Thoracic aorta endothelial cell (primary cell): ENCODE data around the gene COX18. TPM values are rescaled to one million over a fixed set of nuclear protein-coding genes. Genes with fewer than 3 reads are reported as not detected.

ENCODE experiments used
- small RNA-seq: library from RNA; depleted of rRNA; stranded (forward); fragments of <200 nt; gene quantifications from one replicate; pipeline ENCODE3, GENCODE V24; 2012
- total RNA-seq: library from RNA; depleted of rRNA; stranded (reverse); fragments of >200 nt; gene quantifications from 2 replicates; pipeline ENCODE4 v1.2.3, GENCODE V29; 2012

COX18 gene
- 16.6 and 28.9 TPM in 2 replicates for total RNA-seq

GRCh38 chr4:73069338-73070073, at the start of gene COX18:
Gene COX18 (minus strand): TSS chr4:73069716. CDS start chr4:73069649, 67 bp downstream.

Small RNA genes lying within 50 kb of the gene (small RNA-seq; reads per million reads assigned to genes)
- not detected for gene RNU6ATAC5P

Other genes starting within 250 kb of the COX18 start
- 97.6 and 105 TPM in 2 replicates for gene ANKRD17, start 189.1 kb upstream of the COX18 start, total RNA-seq